Heart right ventricle (tissue), 16 donors: Measurements from ENCODE around the gene MID2. TPM values are rescaled to one million over a fixed set of nuclear protein-coding genes. Genes with fewer than 3 reads are reported as not detected.

Experiments
- ATAC-seq, 8 donors: fragments of 200-7000 bp; cut with Tn5 transposase; one replicate each; pipeline ENCODE4 v1.9.1; 2020; ENCODE audit warnings: mild to moderate bottlenecking in 8 of 8, moderate library complexity in 8 of 8, moderate number of reproducible peaks in 1 of 8
- DNase-seq, 2 donors: peaks; one replicate each; pipeline ENCODE4 v3.0.0-alpha.2; 2020
- H3K27ac ChIP-seq, 10 donors: fragments of 200-600 bp; sonication (generic) in 2 of 10; one replicate each; pipeline versions ENCODE4 v1.5.0 to v1.8.0; 2020 to 2022; ENCODE audit warnings: mild to moderate bottlenecking in 3 of 10
- H3K27me3 ChIP-seq, 7 donors: fragments of 200-600 bp; one replicate each; pipeline ENCODE4 v1.8.0; 2021 to 2022; ENCODE audit warnings: mild to moderate bottlenecking in 2 of 7
- H3K36me3 ChIP-seq, 9 donors: fragments of 200-600 bp; sonication (generic) in 1 of 9; one replicate each; pipeline versions ENCODE4 v1.5.0 to v1.8.0; 2020 to 2022; ENCODE audit warnings: mild to moderate bottlenecking in 2 of 9
- H3K4me1 ChIP-seq, 9 donors: fragments of 200-600 bp; sonication (generic) in 1 of 9; one replicate each; pipeline versions ENCODE4 v1.5.0 to v1.8.0; 2020 to 2022; ENCODE audit warnings: mild to moderate bottlenecking in 4 of 9
- H3K4me3 ChIP-seq, 10 donors: fragments of 200-600 bp; sonication (generic) in 2 of 10; one replicate each; pipeline versions ENCODE4 v1.5.0 to v1.8.0; 2020 to 2022; ENCODE audit warnings: mild to moderate bottlenecking in 7 of 10, moderate library complexity in 2 of 10
- H3K9me3 ChIP-seq, 11 donors: fragments of 200-600 bp in 10 of 11; sonication (generic) in 2 of 11; one replicate each; pipeline versions ENCODE4 v1.5.0 to v1.8.0; 2013 to 2022; ENCODE audit warnings: mild to moderate bottlenecking in 2 of 11, control low read depth in 1 of 11, moderate library complexity in 1 of 11
- CTCF ChIP-seq, 9 donors: fragments of 200-600 bp; sonication (generic) in 2 of 9; IDR thresholded peaks; one replicate each; pipeline versions ENCODE4 v1.5.0 to v1.8.0; 2021 to 2022; ENCODE audit warnings: antibody characterized with exemption in 9 of 9, mild to moderate bottlenecking in 5 of 9, moderate library complexity in 1 of 9
- WGBS, 2 donors: extraction: QIAGEN DNeasy Blood & Tissue Kit; methylation state at CpG; one replicate each; pipeline ENCODE4 v1.1.7; 2013; ENCODE audit warnings: inconsistent platforms in 1 of 2; 5-methylcytosine and 5-hydroxymethylcytosine counted together
- intact Hi-C, 10 donors: fragments of 100-400 bp; cut with DNase I; formaldehyde crosslinking; loops; one replicate each; pipeline versions ENCODE4 v1.11.1 to v1.14.2; 2022
- polyA plus RNA-seq, 2 donors: library from polyadenylated mRNA; stranded (reverse); fragments of 200-250 nt; gene quantifications; one replicate each; pipeline ENCODE4 v1.2.3, GENCODE V29; 2013
- total RNA-seq, 10 donors: library from RNA; stranded (reverse); fragmentation: NEBNext Ultra II Directional in 3 of 10; extraction: Animal tissue kit (Norgen Biotek cat#: 25700) in 3 of 10; gene quantifications; one replicate each; pipeline versions ENCODE4 v1.2.1 to v1.2.4, GENCODE V29; 2021 to 2023
- donor health status: Arrhythmogenic right ventricular cardiomyopathy.
- donor health status: ischemic (EF 13 %, LVEDD 7.1; RV severe dilation, severe dysfunction).
- donor health status: healthy with polysubstance abuse.
- donor health status: DM: no; HTN: yes; CAD: no.
- donor health status: DM: no; HTN: no; CAD: no.
- donor health status: ischemic (EF 25% LVEDD 6.9; RV normal size, moderate dysfunction).
- donor health status: ischemic (EF 25% LVEDD 5.7; RV mildly dilated, moderate dysfunction).
- donor health status: healthy.
- donor health status: DM: yes; HTN: yes; CAD: no.
- donor health status: Ischemic cardiomyopathy.
- donor health status: ischemic (EF 35%, LVEDD 5.7; RV mildly dilated, moderate dysfunction).
- donor health status: nonischemic (EF 11% LVEDD 7.7; RV severe dilation, severe dysfunction).
- donor health status: DM: yes; HTN: yes; CAD: no.
- donor health status: PGD.
- donor health status: ischemic (EF 29% LVEDD 5.4; RV normal size, mild dysfunction).
- donor health status: nonischemic (EF 23%, LVEDD 6.1; RV moderate dilation, normal function).

The MID2 gene
- total and polyA plus RNA-seq, 12 donors = 0.51 to 10.7 (median 4.8) TPM

GRCh38 chrX:107827030-107827831, 1.6 kb downstream of the MID2 start:
- H3K27me3 ChIP-seq = peaks cover 0 to 78% (median 0%) of the 10 kb centered on the region in 7 donors
- 31 to 37% methylated on average over 13 of the region's 13 CpGs for WGBS, 2 donors
- no peaks in the 10 kb centered on the region for H3K36me3 ChIP-seq
- peaks cover 0 to 12% (median 0%) of the 10 kb centered on the region in 9 donors for H3K4me1 ChIP-seq
- DNase-seq (no peak), ATAC-seq (peak in 2 of 8 donors; percentile 31 to 49)
- TF ChIP-seq CTCF (IDR thresholded peaks at IDR 0.05) = no peak
- no peaks in the 10 kb centered on the region for H3K9me3 ChIP-seq
- H3K4me3 ChIP-seq = peak overlapping the region; percentile 14 to 70 (median 58)
- intact Hi-C loops = no loop called here
- H3K27ac ChIP-seq = peak overlapping the region; percentile 82 to 92 (median 87)

GRCh38 chrX:107827852-107828251, 2.2 kb downstream of the MID2 start:
- Histone ChIP-seq H3K4me3 (peak overlapping the region in 2 of 10 donors; percentile 64 to 70), H3K4me1 (peaks cover 0 to 12% (median 0%) of the 10 kb centered on the region in 9 donors), H3K27me3 (peaks cover 0 to 77% (median 0%) of the 10 kb centered on the region in 7 donors), H3K36me3 (no peaks in the 10 kb centered on the region), H3K9me3 (no peaks in the 10 kb centered on the region), H3K27ac (peak overlapping the region in 1 of 10 donors; percentile 91)
- DNase-seq (no peak), ATAC-seq (no peak)
- no peak for TF ChIP-seq CTCF (IDR thresholded peaks at IDR 0.05)
- 69 to 72% methylated on average over 4 of the region's 4 CpGs for WGBS, 2 donors
- intact Hi-C loops = no loop called here

GRCh38 chrX:107829878-107830277, 4.2 kb downstream of the MID2 start:
- Histone ChIP-seq H3K4me1 (peaks cover 0 to 8% (median 0%) of the 10 kb centered on the region in 9 donors), H3K27ac (no peak overlapping the region), H3K4me3 (no peak overlapping the region), H3K9me3 (no peaks in the 10 kb centered on the region), H3K36me3 (no peaks in the 10 kb centered on the region), H3K27me3 (peaks cover 0 to 72% (median 0%) of the 10 kb centered on the region in 7 donors)
- ATAC-seq (no peak), DNase-seq (no peak)
- no peak for TF ChIP-seq CTCF (IDR thresholded peaks at IDR 0.05)
- intact Hi-C loops = no loop called here
- WGBS, 2 donors = 94 to 100% methylated on average over 1 of the region's 1 CpG

GRCh38 chrX:107831071-107831730, 5.5 kb downstream of the MID2 start:
- DNase-seq = no peak
- H3K4me1 ChIP-seq = peaks cover 0 to 8% (median 0%) of the 10 kb centered on the region in 9 donors
- H3K27ac ChIP-seq = no peak overlapping the region
- 64 to 75% methylated on average over 7 of the region's 7 CpGs for WGBS, 2 donors
- H3K9me3 ChIP-seq = no peaks in the 10 kb centered on the region
- ATAC-seq = no peak
- H3K36me3 ChIP-seq = no peaks in the 10 kb centered on the region
- H3K27me3 ChIP-seq = peaks cover 0 to 80% (median 0%) of the 10 kb centered on the region in 7 donors
- intact Hi-C loops = no loop called here
- TF ChIP-seq CTCF (IDR thresholded peaks at IDR 0.05) = no peak
- H3K4me3 ChIP-seq = no peak overlapping the region
